Neural progenitor cell (in vitro differentiated cells): ENCODE measurements around the gene VAV1.

Source experiments
- EZH2phosphoT487 ChIP-seq: fragments of 200-600 bp; sonication (generic); IDR thresholded peaks from 2 replicates; pipeline ENCODE4 v1.6.1; 2017; ENCODE audit warnings: antibody characterized with exemption
- TF ChIP-seq, protein P1 (sequence below): fragments of 200-600 bp; sonication (generic); IDR thresholded peaks from 2 replicates; pipeline ENCODE4 v1.5.1; 2017; ENCODE audit warnings: antibody characterized with exemption, mild to moderate bottlenecking

DNA sequence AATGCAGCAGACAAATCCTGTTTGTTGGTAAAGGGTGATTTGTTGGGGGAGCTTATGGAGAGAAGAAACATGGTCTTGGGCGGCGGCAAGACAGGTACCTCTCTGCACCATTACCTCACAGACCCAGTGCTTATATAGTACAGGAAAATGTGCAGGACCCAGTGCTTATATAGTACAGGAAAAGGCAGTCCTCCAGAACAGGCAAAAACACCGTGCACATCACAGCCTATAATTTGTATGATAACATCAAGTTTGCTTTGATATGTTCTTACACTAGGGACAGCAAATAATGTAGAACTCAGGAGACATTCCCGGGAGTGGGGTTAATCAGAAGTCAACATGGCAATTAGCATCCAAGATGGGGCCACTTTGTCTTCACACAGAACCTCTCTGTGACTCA, 20.9 kb downstream of the VAV1 start:
- TF ChIP-seq, protein P1, sequence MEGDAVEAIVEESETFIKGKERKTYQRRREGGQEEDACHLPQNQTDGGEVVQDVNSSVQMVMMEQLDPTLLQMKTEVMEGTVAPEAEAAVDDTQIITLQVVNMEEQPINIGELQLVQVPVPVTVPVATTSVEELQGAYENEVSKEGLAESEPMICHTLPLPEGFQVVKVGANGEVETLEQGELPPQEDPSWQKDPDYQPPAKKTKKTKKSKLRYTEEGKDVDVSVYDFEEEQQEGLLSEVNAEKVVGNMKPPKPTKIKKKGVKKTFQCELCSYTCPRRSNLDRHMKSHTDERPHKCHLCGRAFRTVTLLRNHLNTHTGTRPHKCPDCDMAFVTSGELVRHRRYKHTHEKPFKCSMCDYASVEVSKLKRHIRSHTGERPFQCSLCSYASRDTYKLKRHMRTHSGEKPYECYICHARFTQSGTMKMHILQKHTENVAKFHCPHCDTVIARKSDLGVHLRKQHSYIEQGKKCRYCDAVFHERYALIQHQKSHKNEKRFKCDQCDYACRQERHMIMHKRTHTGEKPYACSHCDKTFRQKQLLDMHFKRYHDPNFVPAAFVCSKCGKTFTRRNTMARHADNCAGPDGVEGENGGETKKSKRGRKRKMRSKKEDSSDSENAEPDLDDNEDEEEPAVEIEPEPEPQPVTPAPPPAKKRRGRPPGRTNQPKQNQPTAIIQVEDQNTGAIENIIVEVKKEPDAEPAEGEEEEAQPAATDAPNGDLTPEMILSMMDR = no peak
- no peak for TF ChIP-seq EZH2phosphoT487
